Adrenal gland (tissue), 5 donors: ENCODE results near the gene DCP2.

ENCODE experiments used
- POLR2A ChIP-seq, 2 donors: fragments of 450-650 bp; IDR thresholded peaks; one replicate each; pipeline ENCODE4 v1.6.1; 2017; ENCODE audit warnings: antibody characterized with exemption in 2 of 2, mild to moderate bottlenecking in 2 of 2, moderate library complexity in 1 of 2
- TF ChIP-seq, protein P1 (sequence below), 6 experiments: fragments of 450-650 bp in 4 of 6; fragments of 200-600 bp in 2 of 6; sonication (generic) in 1 of 6; IDR thresholded peaks; 1 replicate in 5 of 6; 2 replicates in 1 of 6; pipeline versions ENCODE4 v1.5.1 to v1.8.0; 2016 to 2021; ENCODE audit warnings: antibody characterized with exemption in 6 of 6, mild to moderate bottlenecking in 2 of 6, moderate library complexity in 1 of 6
- donor health status: DM: no; HTN: no; CAD: no.

DNA sequence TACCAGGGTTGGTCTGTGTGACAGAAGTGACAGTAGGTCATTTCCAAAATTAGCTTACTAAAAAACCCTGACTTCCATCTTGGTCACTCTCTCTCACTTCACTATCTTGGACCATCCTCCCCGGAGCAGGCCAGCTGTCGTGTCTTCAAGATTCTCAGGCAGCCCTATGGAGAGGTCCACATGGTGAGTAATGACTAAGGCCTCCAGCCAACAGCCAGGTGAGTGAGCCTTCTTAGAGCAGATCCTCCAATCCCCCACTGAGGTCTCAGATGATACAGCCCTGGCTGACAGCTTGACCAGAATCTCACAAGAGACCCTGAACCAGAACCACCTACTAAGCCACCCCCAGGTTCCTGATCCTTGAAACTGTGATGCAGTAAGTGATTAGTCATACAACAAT is 92.0 kb downstream of the DCP2 start:
- TF ChIP-seq POLR2A (IDR thresholded peaks at IDR 0.05), result no peak
- TF ChIP-seq, protein P1, sequence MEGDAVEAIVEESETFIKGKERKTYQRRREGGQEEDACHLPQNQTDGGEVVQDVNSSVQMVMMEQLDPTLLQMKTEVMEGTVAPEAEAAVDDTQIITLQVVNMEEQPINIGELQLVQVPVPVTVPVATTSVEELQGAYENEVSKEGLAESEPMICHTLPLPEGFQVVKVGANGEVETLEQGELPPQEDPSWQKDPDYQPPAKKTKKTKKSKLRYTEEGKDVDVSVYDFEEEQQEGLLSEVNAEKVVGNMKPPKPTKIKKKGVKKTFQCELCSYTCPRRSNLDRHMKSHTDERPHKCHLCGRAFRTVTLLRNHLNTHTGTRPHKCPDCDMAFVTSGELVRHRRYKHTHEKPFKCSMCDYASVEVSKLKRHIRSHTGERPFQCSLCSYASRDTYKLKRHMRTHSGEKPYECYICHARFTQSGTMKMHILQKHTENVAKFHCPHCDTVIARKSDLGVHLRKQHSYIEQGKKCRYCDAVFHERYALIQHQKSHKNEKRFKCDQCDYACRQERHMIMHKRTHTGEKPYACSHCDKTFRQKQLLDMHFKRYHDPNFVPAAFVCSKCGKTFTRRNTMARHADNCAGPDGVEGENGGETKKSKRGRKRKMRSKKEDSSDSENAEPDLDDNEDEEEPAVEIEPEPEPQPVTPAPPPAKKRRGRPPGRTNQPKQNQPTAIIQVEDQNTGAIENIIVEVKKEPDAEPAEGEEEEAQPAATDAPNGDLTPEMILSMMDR (IDR thresholded peaks at IDR 0.05), result no peak
